ENCODE measurements around the gene EPHA3.

Gene EPHA3

DNA sequence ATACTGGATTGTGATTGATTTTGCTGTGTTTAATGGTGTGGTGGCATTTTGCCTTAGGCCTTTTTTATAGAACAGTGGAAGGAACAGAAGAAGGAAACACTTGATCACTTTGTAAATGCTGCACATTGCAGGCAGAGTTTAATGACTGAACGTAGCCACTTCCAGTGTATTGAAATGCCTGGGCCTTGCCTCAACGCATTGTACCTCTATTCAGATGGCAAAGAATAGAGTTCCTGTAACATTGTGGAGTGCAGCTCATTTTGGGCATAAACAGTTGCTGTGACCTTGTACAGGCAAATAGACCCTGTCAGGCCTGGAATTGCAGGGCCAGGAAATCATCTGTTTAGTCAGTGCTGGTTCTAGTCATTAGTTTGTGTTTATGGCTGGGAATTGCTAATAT, 225.0 kb downstream of the EPHA3 start:
- Histone ChIP-seq H3K4me3 (ENCODE audit: low read length in 2 of 2) (no peak overlapping the region), H3K27ac (replicated peaks; ENCODE audit: low read length) (no peak overlapping the region)

DNA sequence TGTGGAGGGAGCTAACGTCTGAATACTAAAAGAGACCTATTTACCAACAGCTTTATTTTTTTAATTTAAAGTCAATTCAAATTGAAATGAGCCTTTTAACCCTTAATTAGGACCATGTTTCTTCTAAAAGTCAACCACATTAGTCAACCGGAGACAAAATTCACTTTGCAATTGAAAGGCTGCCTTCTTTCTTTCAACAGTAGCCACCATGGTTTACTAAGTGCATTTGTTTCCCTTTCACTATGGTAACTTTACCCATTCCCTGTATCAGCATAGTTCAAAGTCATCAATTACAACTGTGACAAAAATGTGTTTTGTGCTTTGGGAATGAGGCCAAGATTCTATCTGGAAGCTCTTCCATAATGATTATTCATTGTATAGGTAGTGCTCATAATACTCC, 225.4 kb downstream of the EPHA3 start:
- no peaks in the 10 kb centered on the region for H3K36me3 ChIP-seq (replicated peaks in 1 of 2; ENCODE audit: control insufficient read depth in 2 of 2, insufficient read depth in 2 of 2, low read length in 2 of 2)
- H4K91ac ChIP-seq (ENCODE audit: low read depth, low read length, poor library complexity) = no peak overlapping the region
- no peak overlapping the region for H2BK5ac ChIP-seq (ENCODE audit: low read length)
- H3K79me1 ChIP-seq (ENCODE audit: low read depth, low read length) = no peaks in the 10 kb centered on the region
- H3K18ac ChIP-seq (ENCODE audit: low read length) = no peak overlapping the region
- H3K27me3 ChIP-seq (ENCODE audit: control insufficient read depth in 3 of 3, insufficient read depth in 3 of 3, low read depth in 1 of 3, low read length in 3 of 3) = no peaks in the 10 kb centered on the region
- DNase-seq (ENCODE audit: low spot score) = no peak
- H4K8ac ChIP-seq (ENCODE audit: low read depth, low read length) = no peak overlapping the region
- peaks cover 4 to 15% of the 10 kb centered on the region in 2 donors for H3K4me1 ChIP-seq (ENCODE audit: control insufficient read depth in 2 of 2, insufficient read depth in 1 of 2, low read depth in 1 of 2, low read length in 2 of 2)
- H3K4me3 ChIP-seq (ENCODE audit: low read length in 2 of 2) = no peak overlapping the region
- no peak overlapping the region for H2BK120ac ChIP-seq (ENCODE audit: low read depth, low read length)
- no peak overlapping the region for H2AK5ac ChIP-seq (ENCODE audit: low read depth, low read length)
- no peak overlapping the region for H3K27ac ChIP-seq (replicated peaks; ENCODE audit: low read length)
- H3K14ac ChIP-seq (ENCODE audit: low read length) = no peak overlapping the region
- H3K4ac ChIP-seq (ENCODE audit: low read length) = no peak overlapping the region
- H2AFZ ChIP-seq (ENCODE audit: low read length) = peak overlapping the region; percentile 52
- no peak overlapping the region for H3K9ac ChIP-seq (ENCODE audit: low read depth, low read length, poor library complexity)
- no peak overlapping the region for H2BK15ac ChIP-seq (ENCODE audit: low read length)
- no peak overlapping the region for H3K4me2 ChIP-seq (ENCODE audit: insufficient read depth, low read length, poor library complexity, severe bottlenecking)
- no peaks in the 10 kb centered on the region for H3K9me3 ChIP-seq (replicated peaks in 1 of 2; ENCODE audit: control insufficient read depth in 2 of 2, insufficient read depth in 1 of 2, low read depth in 1 of 2, low read length in 2 of 2)
- no peak overlapping the region for H3K23ac ChIP-seq (ENCODE audit: low read depth, low read length, poor library complexity)
- H2BK12ac ChIP-seq (ENCODE audit: low read length) = no peak overlapping the region
- WGBS, 2 donors (ENCODE audit: extremely low coverage in 2 of 2, insufficient read length in 2 of 2, insufficient replicate concordance in 1 of 2) = no CpG with 5 or more reads among the region's 2 CpGs

More for the DNA sequence above, 225.0 kb downstream of the EPHA3 start:
- no CpG with 5 or more reads among the region's 2 CpGs for WGBS, 2 donors (ENCODE audit: extremely low coverage in 2 of 2, insufficient read length in 2 of 2, insufficient replicate concordance in 1 of 2)
- H3K23ac ChIP-seq (ENCODE audit: low read depth, low read length, poor library complexity) = no peak overlapping the region
- no peak overlapping the region for H3K18ac ChIP-seq (ENCODE audit: low read length)
- no peaks in the 10 kb centered on the region for H3K9me3 ChIP-seq (replicated peaks in 1 of 2; ENCODE audit: control insufficient read depth in 2 of 2, insufficient read depth in 1 of 2, low read depth in 1 of 2, low read length in 2 of 2)
- no peak overlapping the region for H2AK5ac ChIP-seq (ENCODE audit: low read depth, low read length)
- no peak overlapping the region for H3K9ac ChIP-seq (ENCODE audit: low read depth, low read length, poor library complexity)
- H4K91ac ChIP-seq (ENCODE audit: low read depth, low read length, poor library complexity) = no peak overlapping the region
- peak overlapping the region; percentile 52 for H2AFZ ChIP-seq (ENCODE audit: low read length)
- no peak overlapping the region for H3K14ac ChIP-seq (ENCODE audit: low read length)
- H4K8ac ChIP-seq (ENCODE audit: low read depth, low read length) = no peak overlapping the region
- DNase-seq (ENCODE audit: low spot score) = no peak
- no peaks in the 10 kb centered on the region for H3K79me1 ChIP-seq (ENCODE audit: low read depth, low read length)
- H3K4me2 ChIP-seq (ENCODE audit: insufficient read depth, low read length, poor library complexity, severe bottlenecking) = no peak overlapping the region
- no peak overlapping the region for H2BK120ac ChIP-seq (ENCODE audit: low read depth, low read length)
- H3K4me1 ChIP-seq (ENCODE audit: control insufficient read depth in 2 of 2, insufficient read depth in 1 of 2, low read depth in 1 of 2, low read length in 2 of 2) = peaks cover 4 to 15% of the 10 kb centered on the region in 2 donors
- H3K4ac ChIP-seq (ENCODE audit: low read length) = no peak overlapping the region
- H2BK12ac ChIP-seq (ENCODE audit: low read length) = no peak overlapping the region
- H2BK15ac ChIP-seq (ENCODE audit: low read length) = no peak overlapping the region
- no peaks in the 10 kb centered on the region for H3K36me3 ChIP-seq (replicated peaks in 1 of 2; ENCODE audit: control insufficient read depth in 2 of 2, insufficient read depth in 2 of 2, low read length in 2 of 2)
- H2BK5ac ChIP-seq (ENCODE audit: low read length) = no peak overlapping the region
- H3K27me3 ChIP-seq (ENCODE audit: control insufficient read depth in 3 of 3, insufficient read depth in 3 of 3, low read depth in 1 of 3, low read length in 3 of 3) = no peaks in the 10 kb centered on the region

DNA sequence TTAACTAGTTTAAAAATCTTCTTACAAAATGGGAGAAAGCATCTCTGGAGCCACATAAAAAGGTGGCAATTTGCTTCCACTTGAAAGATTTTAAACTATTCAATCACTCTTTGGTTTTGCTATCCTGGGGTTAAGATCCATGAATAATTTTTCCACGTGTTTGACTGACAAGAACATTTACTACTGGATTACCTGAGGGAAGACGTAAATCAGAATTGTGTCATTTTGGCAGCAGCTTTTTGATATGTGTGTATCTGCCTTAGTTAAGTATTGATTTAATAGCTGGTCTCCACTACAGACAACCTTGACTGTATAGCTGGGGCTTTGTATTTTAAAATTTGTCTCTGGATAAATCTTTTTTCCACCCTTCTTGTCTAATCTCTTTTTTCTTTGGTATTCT, 228.3 kb downstream of the EPHA3 start:
- Histone ChIP-seq H3K4me2 (ENCODE audit: insufficient read depth, low read length, poor library complexity, severe bottlenecking) (no peak overlapping the region), H3K79me1 (ENCODE audit: low read depth, low read length) (no peaks in the 10 kb centered on the region), H2BK15ac (ENCODE audit: low read length) (no peak overlapping the region), H3K23ac (ENCODE audit: low read depth, low read length, poor library complexity) (no peak overlapping the region), H3K14ac (ENCODE audit: low read length) (no peak overlapping the region), H4K8ac (ENCODE audit: low read depth, low read length) (no peak overlapping the region), H2AK5ac (ENCODE audit: low read depth, low read length) (no peak overlapping the region), H2BK5ac (ENCODE audit: low read length) (no peak overlapping the region), H2AFZ (ENCODE audit: low read length) (no peak overlapping the region), H2BK120ac (ENCODE audit: low read depth, low read length) (no peak overlapping the region), H3K4me1 (ENCODE audit: control insufficient read depth in 2 of 2, insufficient read depth in 1 of 2, low read depth in 1 of 2, low read length in 2 of 2) (peaks cover 4 to 15% of the 10 kb centered on the region in 2 donors), H3K18ac (ENCODE audit: low read length) (no peak overlapping the region), H3K9me3 (replicated peaks in 1 of 2; ENCODE audit: control insufficient read depth in 2 of 2, insufficient read depth in 1 of 2, low read depth in 1 of 2, low read length in 2 of 2) (no peaks in the 10 kb centered on the region), H3K9ac (ENCODE audit: low read depth, low read length, poor library complexity) (no peak overlapping the region), H4K91ac (ENCODE audit: low read depth, low read length, poor library complexity) (no peak overlapping the region), H2BK12ac (ENCODE audit: low read length) (no peak overlapping the region), H3K27ac (replicated peaks; ENCODE audit: low read length) (no peak overlapping the region), H3K36me3 (replicated peaks in 1 of 2; ENCODE audit: control insufficient read depth in 2 of 2, insufficient read depth in 2 of 2, low read length in 2 of 2) (no peaks in the 10 kb centered on the region), H3K4me3 (ENCODE audit: low read length in 2 of 2) (no peak overlapping the region), H3K27me3 (ENCODE audit: control insufficient read depth in 3 of 3, insufficient read depth in 3 of 3, low read depth in 1 of 3, low read length in 3 of 3) (no peaks in the 10 kb centered on the region), H3K4ac (ENCODE audit: low read length) (no peak overlapping the region)
- DNase-seq (ENCODE audit: low spot score) = no peak
- WGBS, 2 donors (ENCODE audit: extremely low coverage in 2 of 2, insufficient read length in 2 of 2, insufficient replicate concordance in 1 of 2) = no CpG with 5 or more reads among the region's 2 CpGs

DNA sequence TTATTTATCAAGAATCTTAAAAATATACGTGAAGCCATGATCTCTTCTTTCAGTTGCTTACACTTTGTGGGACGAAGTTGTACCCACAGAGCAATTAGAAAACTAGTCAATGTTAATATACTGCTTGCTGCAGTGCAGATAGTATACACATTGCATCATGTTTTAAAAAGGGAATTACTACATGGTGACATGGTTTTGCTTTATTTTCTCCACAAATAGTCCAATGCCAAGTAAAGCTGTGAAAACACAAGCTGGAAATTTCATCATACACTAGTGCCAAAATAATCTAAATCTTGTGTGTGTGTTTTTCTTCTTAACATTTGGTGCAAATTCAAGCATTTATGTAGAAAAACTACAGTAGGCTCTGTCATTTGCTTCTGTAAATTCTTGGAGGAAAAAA, 233.0 kb downstream of the EPHA3 start:
- H3K4me2 ChIP-seq (ENCODE audit: insufficient read depth, low read length, poor library complexity, severe bottlenecking) = no peak overlapping the region
- peaks cover 0 to 3% of the 10 kb centered on the region in 2 donors for H3K4me1 ChIP-seq (ENCODE audit: control insufficient read depth in 2 of 2, insufficient read depth in 1 of 2, low read depth in 1 of 2, low read length in 2 of 2)
- no peak for DNase-seq (ENCODE audit: low spot score)
- no peak overlapping the region for H3K4me3 ChIP-seq (ENCODE audit: low read length in 2 of 2)
- H3K18ac ChIP-seq (ENCODE audit: low read length) = no peak overlapping the region
- no peak overlapping the region for H2BK15ac ChIP-seq (ENCODE audit: low read length)
- no CpG with 5 or more reads among the region's 2 CpGs for WGBS, 2 donors (ENCODE audit: extremely low coverage in 2 of 2, insufficient read length in 2 of 2, insufficient replicate concordance in 1 of 2)
- no peaks in the 10 kb centered on the region for H3K9me3 ChIP-seq (replicated peaks in 1 of 2; ENCODE audit: control insufficient read depth in 2 of 2, insufficient read depth in 1 of 2, low read depth in 1 of 2, low read length in 2 of 2)
- no peak overlapping the region for H2BK12ac ChIP-seq (ENCODE audit: low read length)
- no peaks in the 10 kb centered on the region for H3K27me3 ChIP-seq (ENCODE audit: control insufficient read depth in 3 of 3, insufficient read depth in 3 of 3, low read depth in 1 of 3, low read length in 3 of 3)
- H2BK120ac ChIP-seq (ENCODE audit: low read depth, low read length) = no peak overlapping the region
- no peak overlapping the region for H2AFZ ChIP-seq (ENCODE audit: low read length)
- no peak overlapping the region for H4K8ac ChIP-seq (ENCODE audit: low read depth, low read length)
- H3K27ac ChIP-seq (replicated peaks; ENCODE audit: low read length) = no peak overlapping the region
- no peak overlapping the region for H3K14ac ChIP-seq (ENCODE audit: low read length)
- H3K36me3 ChIP-seq (replicated peaks in 1 of 2; ENCODE audit: control insufficient read depth in 2 of 2, insufficient read depth in 2 of 2, low read length in 2 of 2) = no peaks in the 10 kb centered on the region
- no peaks in the 10 kb centered on the region for H3K79me1 ChIP-seq (ENCODE audit: low read depth, low read length)
- H2BK5ac ChIP-seq (ENCODE audit: low read length) = no peak overlapping the region
- H3K4ac ChIP-seq (ENCODE audit: low read length) = no peak overlapping the region
- H2AK5ac ChIP-seq (ENCODE audit: low read depth, low read length) = no peak overlapping the region
- H3K23ac ChIP-seq (ENCODE audit: low read depth, low read length, poor library complexity) = no peak overlapping the region
- no peak overlapping the region for H4K91ac ChIP-seq (ENCODE audit: low read depth, low read length, poor library complexity)
- H3K9ac ChIP-seq (ENCODE audit: low read depth, low read length, poor library complexity) = no peak overlapping the region

Measured in neuronal stem cell (in vitro differentiated cells).